Mucosa of descending colon (tissue), 3 donors: ENCODE data around the gene EXD1. TPM values are rescaled to one million over a fixed set of nuclear protein-coding genes. Genes with fewer than 3 reads are reported as not detected.

ENCODE experiments used
- ATAC-seq: fragments of 200-7000 bp; cut with Tn5 transposase; one replicate; pipeline ENCODE4 v1.9.1; 2020; ENCODE audit warnings: mild to moderate bottlenecking, moderate library complexity
- DNase-seq, 3 donors: peaks; one replicate each; pipeline ENCODE4 v3.0.0-alpha.2; 2020
- H3K36me3 ChIP-seq: fragments of 200-600 bp; one replicate; pipeline ENCODE4 v1.8.0; 2021; ENCODE audit warnings: low read depth, mild to moderate bottlenecking
- H3K4me1 ChIP-seq: fragments of 200-600 bp; one replicate; pipeline ENCODE4 v1.8.0; 2021; ENCODE audit warnings: low read depth, mild to moderate bottlenecking
- H3K4me3 ChIP-seq: fragments of 200-600 bp; one replicate; pipeline ENCODE4 v1.8.0; 2021; ENCODE audit warnings: mild to moderate bottlenecking
- H3K9me3 ChIP-seq: fragments of 200-600 bp; one replicate; pipeline ENCODE4 v1.8.0; 2021; ENCODE audit warnings: mild to moderate bottlenecking
- intact Hi-C, 2 donors: fragments of 100-400 bp; cut with DNase I in 1 of 2; cut with micrococcal nuclease in 1 of 2; formaldehyde crosslinking; loops; one replicate each; pipeline versions ENCODE4 v1.11.0 to v1.11.1; 2022; cut with DNase I, micrococcal nuclease
- total RNA-seq, 3 donors: library from RNA; stranded (reverse); fragmentation: NEBNext Ultra II Directional in 2 of 3; extraction: Animal tissue kit (Norgen Biotek cat#: 25700) in 2 of 3; gene quantifications; one replicate each; pipeline versions ENCODE4 v1.2.1 to v1.2.4, GENCODE V29; 2021 to 2023
- TF ChIP-seq, protein P1 (sequence below): fragments of 200-600 bp; IDR thresholded peaks from one replicate; pipeline ENCODE4 v1.8.0; 2022; ENCODE audit warnings: antibody characterized with exemption, mild to moderate bottlenecking
- donor health status: DM: no; HTN: no; CAD: no; lungs with moderate emphysema.
- donor health status: DM: no; HTN: no; CAD: no.
- donor health status: DM: no; HTN: yes; CAD: no.

EXD1 gene
- total RNA-seq, 3 donors from 2014 or later: not detected

DNA sequence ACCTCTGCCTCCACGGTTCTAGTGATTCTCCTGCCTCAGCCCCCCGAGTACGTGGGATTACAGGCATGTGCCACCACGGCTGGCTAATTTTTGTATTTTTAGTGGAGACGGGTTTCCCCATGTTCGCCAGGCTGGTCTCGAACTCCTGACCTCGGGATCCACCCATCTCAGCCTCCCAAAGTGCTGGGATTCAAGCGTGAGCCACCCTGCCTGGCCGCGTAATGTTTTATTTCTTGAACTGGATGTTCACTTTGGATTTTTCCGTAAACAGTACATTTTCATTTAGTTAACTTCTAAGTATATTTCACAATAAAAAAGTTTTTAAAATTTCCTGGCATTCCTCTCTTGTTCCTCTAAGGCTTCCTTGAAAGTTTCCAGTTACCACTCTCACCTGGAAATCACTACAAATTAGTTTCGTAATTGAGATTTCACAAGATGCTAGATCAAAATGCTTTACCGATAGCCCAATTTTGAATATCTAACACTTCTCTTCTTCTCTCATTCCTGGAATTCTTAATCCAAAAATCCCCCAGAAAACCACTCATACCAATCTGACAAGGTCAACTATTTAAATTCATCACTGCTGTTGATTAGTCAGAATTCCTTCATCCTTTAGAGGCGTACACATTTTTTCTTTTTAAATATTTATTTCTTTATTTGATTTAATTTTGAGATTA is 69.8 kb downstream of the EXD1 start:
- intact Hi-C loops: no loop called here
- Histone ChIP-seq H3K36me3 (no peaks in the 10 kb centered on the region), H3K9me3 (no peaks in the 10 kb centered on the region), H3K4me3 (no peak overlapping the region), H3K4me1 (no peaks in the 10 kb centered on the region)
- ATAC-seq (no peak), DNase-seq (no peak)
- TF ChIP-seq, protein P1, sequence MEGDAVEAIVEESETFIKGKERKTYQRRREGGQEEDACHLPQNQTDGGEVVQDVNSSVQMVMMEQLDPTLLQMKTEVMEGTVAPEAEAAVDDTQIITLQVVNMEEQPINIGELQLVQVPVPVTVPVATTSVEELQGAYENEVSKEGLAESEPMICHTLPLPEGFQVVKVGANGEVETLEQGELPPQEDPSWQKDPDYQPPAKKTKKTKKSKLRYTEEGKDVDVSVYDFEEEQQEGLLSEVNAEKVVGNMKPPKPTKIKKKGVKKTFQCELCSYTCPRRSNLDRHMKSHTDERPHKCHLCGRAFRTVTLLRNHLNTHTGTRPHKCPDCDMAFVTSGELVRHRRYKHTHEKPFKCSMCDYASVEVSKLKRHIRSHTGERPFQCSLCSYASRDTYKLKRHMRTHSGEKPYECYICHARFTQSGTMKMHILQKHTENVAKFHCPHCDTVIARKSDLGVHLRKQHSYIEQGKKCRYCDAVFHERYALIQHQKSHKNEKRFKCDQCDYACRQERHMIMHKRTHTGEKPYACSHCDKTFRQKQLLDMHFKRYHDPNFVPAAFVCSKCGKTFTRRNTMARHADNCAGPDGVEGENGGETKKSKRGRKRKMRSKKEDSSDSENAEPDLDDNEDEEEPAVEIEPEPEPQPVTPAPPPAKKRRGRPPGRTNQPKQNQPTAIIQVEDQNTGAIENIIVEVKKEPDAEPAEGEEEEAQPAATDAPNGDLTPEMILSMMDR: no peak

DNA sequence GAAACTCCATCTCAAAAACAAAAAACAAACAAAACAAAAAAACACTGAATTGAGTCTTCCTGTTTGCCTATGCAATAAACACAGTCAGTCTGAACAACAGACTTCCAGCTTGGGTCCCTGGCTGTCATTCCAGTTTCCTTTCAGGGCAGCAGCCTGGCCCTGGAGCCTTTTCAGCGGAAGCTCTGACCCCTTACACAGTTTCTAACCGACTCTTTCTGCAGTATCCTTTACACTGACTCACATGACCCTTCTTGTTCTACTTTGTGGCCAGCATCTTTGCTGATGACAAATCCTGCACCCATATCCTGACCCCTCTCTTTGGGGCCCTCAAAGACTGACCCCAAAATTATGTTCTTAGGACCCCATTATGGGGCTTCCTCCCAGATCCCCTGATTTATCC is 76.1 kb downstream of the EXD1 start:
- TF ChIP-seq, protein P1: no peak

DNA sequence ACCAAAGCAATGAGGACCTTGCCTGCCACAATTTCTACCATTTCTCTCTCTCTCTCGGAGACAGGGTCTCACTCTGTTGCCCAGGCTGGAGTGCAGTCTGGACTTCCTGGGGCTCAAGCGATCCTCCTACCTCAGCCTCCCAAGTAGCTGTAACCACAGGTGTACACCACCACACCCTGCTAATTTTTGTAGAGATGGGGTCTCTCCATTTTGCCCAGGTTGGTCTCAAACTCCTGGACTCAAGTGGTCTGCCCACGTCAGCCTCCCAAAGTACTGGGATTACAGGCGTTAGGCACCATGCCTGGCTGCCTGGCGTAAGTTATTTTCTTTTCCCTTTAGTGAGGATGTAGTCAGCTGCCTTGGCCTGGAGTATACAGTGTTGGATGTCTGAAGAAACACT is 76.8 kb downstream of the EXD1 start:
- intact Hi-C loops: no loop called here
- ATAC-seq (no peak), DNase-seq (no peak)
- Histone ChIP-seq H3K4me3 (no peak overlapping the region), H3K36me3 (no peaks in the 10 kb centered on the region), H3K9me3 (no peaks in the 10 kb centered on the region), H3K4me1 (no peaks in the 10 kb centered on the region)
- TF ChIP-seq, protein P1: no peak

More for the DNA sequence above, 76.1 kb downstream of the EXD1 start:
- Histone ChIP-seq H3K36me3 (no peaks in the 10 kb centered on the region), H3K4me3 (no peak overlapping the region), H3K4me1 (no peaks in the 10 kb centered on the region), H3K9me3 (no peaks in the 10 kb centered on the region)
- DNase-seq: no peak
- intact Hi-C loops: no loop called here
- no peak for ATAC-seq

DNA sequence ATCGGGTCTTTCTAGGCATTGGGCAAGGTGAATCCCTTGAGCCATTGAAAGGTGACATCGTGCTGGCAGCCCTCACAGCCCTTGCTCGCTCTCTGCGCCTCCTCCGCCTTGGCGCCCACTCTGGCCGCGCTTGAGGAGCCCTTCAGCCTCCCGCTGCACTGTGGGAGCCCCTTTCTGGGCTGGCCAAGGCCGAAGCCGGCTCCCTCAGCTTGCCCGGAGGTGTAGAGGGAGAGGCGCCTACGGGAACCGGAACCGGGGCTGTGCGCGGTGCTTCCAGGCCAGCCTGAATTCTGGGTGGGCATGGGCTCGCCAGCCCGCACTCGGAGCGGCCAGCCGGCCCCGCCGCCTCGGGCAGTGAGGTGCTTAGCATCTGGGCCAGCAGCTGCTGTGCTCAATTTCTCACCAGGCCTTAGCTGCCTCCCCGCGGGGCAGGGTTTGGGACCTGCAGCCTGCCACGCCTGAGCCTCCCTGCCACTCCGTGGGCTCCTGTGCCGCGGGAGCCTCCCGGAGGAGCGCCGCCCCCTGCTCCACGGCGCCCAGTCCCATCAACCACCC is 79.0 kb downstream of the EXD1 start:
- no peaks in the 10 kb centered on the region for H3K9me3 ChIP-seq
- H3K4me3 ChIP-seq: no peak overlapping the region
- H3K4me1 ChIP-seq: no peaks in the 10 kb centered on the region
- ATAC-seq: no peak
- no peak for DNase-seq
- TF ChIP-seq, protein P1: no peak
- no peaks in the 10 kb centered on the region for H3K36me3 ChIP-seq
- intact Hi-C loops: no loop called here

DNA sequence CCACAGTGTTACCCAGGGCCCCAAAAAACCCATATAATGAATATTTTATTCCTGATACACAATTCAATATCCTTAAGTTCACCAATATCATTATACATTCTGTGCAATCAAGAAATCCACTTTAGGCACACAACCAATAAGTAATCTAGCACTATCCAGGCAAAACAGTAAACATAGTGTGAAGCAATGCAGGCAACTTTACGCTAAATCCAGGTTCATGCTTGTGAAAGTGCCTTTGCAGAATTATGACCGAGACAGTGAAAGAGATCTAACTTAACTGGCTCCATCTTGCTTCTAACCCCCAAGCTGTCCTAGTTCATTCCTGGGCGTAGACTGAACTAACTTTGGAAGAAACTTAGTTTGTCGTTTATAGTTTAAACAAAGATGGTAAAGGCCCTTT is 80.3 kb downstream of the EXD1 start:
- DNase-seq: no peak
- no peak for ATAC-seq
- H3K36me3 ChIP-seq: no peaks in the 10 kb centered on the region
- H3K4me1 ChIP-seq: no peaks in the 10 kb centered on the region
- no peaks in the 10 kb centered on the region for H3K9me3 ChIP-seq
- H3K4me3 ChIP-seq: no peak overlapping the region
- TF ChIP-seq, protein P1: no peak
- intact Hi-C loops: no loop called here
